HTERT RPE-1 (cell line): ENCODE measurements around the gene VPS16.

Source experiments
- in situ Hi-C: fragments of 300-500 bp; cut with MboI; formaldehyde crosslinking; loops from 4 replicates; pipeline ENCODE4 v1.14.3; 2020; ENCODE audit warnings: low sequenced_read_pairs

Gene VPS16

DNA sequence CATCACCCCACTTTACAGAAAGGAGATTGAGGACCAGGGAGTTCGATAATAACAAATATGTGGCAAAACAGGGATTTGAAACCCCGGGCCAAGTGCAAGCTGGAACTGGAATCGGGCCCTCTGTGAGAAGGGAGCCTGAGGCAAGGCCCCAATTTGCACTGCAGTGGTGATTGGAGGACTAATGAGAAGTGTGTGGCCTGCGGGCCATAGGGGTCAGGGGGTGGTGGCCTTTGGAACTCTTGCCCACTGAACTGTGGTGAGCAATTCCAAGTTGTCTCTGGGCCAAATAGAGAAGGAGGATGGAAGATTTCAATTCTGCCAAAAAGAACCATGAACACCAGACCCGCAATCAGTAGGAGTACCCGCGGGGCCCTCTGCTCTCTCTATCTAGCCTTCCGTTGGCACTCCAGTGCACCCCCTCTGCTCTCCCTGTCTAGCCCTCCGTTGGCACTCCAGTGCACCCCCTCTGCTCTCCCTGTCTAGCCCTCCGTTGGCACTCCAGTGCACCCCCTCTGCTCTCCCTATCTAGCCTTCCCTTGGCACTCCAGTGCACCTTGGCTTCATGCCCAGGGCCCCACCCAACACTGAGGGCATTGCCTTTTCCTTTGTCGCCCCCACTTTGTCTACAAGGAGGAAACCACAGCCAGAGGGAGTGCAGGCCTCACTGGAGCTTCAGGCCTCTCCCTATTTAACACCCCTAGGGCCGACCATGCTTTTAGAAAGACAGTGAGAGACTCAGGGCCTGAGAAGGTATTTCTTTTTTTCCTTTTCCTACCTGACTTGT, 26.7 kb downstream of the VPS16 start:
- in situ Hi-C loops: no loop called here

DNA sequence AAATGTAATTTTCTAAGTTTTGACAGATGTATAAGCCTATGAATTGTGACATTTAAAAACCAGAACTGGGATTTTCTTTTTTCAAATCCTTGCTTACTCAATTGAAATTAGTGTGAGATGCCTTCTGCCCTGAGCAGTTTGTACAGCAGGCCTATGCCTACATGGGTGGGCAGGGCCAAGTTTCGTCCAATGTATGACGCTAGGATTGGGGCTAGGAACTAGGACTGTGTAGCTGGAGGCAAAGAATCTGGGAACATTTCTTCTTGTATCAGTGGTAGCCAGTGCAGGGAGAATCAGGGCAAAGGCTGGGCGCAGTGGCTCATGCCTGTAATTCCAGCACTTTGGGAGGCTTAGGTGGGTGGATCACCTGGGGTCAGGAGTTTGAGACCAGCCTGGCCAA, 28.8 kb downstream of the VPS16 start:
- in situ Hi-C loops: no loop called here

DNA sequence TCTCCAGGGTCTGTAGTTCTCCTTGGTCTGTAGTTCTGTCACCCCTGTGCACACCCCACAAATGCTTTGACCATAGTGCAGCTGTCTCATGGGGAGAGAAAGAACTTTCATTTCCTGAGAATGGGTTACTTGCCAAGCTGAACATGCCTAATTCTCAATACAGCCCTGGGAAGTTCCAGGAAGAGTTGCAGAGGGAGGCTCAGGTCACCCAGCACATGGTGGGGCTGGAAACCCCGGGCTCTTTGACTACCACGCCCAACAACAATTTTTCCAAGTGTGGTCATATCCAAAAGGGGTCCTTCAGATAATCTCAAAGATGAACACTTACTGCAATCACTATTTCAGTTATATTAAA, 30.5 kb downstream of the VPS16 start:
- in situ Hi-C loops: no loop called here

DNA sequence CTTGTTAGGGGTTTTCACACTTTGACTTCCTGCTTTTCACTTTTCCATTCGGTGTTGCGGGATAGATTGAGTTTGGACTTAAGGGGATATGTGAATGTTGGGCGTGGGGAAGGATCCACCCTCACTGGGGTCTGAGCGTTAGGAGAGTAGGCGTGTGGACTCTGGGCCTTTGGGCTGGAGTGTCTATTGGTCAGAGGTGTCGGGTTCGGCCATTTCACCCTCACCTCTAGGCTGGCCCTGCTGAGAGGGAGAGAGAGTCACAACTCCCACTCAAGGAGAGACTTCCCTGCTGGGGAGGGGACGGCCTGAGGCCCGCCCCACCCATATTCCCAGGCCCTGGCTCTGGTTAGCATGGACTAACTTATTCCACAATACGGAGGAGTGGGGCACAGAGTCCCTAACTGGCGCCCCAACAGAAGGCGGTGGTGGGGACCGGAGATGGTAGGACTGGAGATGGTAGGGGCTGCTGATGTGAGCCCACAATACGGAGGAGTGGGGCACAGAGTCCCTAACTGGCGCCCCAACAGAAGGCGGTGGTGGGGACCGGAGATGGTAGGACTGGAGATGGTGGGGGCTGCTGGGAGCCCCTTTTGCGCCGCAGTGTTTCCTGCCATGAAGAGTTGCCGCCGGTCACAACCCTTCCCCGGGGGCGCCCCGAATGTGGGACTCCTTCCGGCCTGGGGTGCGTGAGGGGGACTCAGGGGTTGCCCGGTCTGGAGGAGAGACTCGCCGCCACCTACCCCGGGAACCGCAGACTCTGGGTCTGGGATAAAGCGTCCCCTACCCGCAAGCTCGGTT, 31.3 kb downstream of the VPS16 start:
- in situ Hi-C loops: no loop called here

DNA sequence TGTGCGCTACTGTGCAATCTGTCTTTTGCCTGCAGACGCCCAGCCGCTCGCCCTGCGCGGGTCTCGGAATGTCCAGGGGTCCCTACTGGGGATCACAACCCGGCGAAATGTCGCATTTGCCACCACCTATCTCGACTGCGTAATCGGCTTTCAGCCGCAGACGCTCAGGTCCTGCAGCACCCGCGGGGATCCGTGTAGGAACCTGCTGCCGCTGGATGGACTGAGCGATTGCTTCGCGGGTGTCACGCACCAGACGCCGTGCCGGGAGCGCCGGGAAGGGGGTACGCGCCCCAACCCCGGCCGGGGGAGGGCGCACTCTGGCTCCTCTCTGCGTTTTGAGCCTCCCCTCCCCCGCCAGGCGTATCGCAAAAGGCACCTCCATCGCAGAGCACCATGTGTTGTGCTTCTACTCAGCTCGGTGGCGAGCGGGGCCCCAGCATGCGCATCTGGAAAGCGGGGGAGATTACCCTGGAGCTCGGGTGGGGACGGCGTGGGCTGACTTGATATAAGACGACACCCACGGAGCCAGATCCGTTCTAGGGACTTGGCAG, 32.0 kb downstream of the VPS16 start:
- in situ Hi-C loops: no loop called here

DNA sequence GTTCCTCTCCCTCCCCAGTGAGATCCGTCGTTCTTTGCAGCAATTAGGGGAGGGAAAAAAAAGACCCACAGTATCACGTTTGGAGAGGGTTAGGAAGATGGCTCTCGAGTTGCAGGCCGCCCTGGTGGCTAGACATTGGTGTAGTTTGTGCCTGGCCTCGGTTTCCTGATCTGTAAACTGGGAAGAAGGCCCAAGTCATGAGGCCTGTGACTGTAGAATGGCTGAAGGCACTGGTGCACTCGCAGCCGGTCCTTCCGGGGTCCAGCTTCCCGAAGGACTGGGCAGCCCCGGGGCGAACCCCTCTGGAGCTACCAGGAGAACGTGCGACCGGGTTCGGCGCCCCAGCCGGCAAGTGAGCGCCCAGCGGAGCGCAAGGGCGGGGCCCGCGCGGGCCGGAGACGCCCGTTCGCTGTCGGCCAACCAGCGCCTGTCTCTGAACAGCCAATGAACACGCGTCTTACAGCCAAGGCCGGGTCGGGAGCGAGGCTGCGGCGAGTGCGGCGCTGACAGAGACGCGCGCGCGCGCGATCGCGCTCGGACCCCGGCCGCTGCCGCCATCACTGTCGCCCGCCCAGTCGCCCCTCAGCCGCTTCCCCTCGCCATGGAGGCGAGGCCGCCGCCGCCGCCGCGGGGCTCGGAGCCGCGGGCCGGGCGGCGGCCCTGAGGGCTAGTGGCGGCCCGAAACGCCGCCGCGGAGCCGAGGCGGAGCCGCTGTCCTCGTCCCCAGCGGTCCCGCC, 32.6 kb downstream of the VPS16 start, which contains the start of gene PTPRA:
PTPRA (plus strand) TSS at position 472 of the 737 bp plus-strand sequence. CDS start 90,797 bp downstream, outside the sequence.
- in situ Hi-C loops: no loop called here

DNA sequence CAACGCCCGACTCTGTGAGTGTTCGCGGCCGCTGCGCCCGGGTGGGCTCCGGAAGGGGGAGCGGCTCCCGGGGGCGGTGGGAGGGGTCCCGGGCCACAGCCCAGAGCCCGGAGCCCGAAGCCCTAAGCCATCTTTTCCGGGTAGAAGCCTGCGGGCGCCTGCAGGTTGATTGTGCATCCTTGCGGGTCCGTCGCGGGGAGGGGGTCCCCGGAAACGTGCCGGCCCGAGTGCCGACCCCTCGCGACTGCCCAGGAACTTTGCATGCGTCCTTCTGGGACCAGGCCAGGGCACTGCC, 33.1 kb downstream of the VPS16 start:
- in situ Hi-C loops: no loop called here

DNA sequence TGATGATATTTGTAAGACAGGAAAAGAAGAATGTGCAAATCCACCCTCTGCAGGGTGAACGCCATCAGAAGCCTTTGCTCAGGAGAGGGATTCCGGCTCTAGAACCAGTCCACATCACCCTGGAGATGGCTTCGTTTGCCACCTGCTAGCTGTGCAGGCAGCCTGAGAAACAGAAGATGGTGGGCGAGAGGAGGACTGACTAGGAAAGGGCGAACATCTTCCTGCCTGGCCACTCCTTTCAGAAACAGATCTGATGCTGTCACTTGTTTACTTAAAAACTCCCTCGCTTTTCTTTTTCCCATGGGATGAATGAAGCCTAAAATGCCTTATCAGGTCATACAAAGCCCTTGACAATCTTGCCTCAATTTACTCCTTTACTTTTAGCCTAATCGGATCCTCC, 33.9 kb downstream of the VPS16 start:
- in situ Hi-C loops: no loop called here

DNA sequence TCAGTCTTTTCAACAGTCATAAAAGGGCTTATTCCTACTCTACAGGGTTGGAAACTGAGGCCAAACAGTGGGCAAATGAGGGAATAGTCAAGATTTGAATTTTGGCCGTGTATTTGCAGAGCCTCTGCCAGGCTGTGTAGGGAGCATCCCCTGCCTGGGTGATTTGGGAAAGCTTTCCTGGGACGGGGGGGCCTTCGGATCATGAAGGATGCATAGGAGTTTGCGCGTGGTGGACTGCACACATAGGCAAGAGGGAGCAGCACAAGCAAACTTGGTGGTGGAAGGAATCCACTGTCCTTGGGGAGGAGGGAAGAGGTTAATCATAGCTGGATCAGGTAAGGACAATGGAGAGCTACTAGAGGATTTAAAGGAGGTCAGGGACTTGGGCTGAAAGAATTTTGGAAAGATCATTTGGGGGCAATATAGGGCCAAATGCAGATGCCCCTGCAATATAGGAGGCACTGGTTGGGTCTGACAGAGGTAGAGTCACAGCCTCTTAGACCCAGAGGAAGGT, 35.2 kb downstream of the VPS16 start:
- in situ Hi-C loops: no loop called here

DNA sequence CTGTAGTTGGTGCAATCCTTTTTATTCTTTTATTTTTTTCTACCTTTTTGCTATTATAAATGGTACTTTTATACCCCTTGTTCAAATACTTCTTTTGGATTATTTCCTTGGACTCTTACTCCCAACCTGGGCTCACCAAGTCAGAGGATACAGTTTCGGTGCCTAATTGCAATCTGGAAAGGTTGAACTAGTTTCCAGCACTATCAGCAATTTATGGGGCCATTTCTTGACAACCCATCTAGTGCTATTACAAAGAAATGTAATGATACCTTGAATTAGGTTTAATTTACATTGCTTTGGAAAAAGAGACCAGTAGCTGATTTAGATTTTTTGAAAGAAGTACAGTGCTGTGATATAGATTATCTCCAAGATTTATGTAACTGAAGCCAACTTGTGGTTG, 38.0 kb downstream of the VPS16 start:
- in situ Hi-C loops: no loop called here

DNA sequence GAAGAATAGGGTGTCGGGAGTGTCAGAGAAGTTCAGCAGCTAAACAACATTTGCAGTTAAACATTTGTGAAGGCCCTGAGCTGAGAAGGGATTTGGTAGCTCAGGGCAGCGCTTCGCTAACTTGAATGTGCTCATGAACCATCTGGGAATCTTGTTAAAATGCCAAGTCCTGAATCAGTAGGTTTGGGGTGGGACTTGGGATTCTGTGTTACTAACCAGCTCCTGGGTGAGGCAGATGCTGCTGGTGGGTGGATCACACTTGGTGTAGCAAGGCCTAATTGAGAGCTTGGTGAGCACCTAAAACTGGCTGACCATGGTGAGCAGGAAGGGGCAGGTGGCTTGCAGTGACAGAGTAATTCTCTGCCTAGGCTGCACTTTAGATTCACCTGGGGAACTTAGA, 38.6 kb downstream of the VPS16 start:
- in situ Hi-C loops: no loop called here

DNA sequence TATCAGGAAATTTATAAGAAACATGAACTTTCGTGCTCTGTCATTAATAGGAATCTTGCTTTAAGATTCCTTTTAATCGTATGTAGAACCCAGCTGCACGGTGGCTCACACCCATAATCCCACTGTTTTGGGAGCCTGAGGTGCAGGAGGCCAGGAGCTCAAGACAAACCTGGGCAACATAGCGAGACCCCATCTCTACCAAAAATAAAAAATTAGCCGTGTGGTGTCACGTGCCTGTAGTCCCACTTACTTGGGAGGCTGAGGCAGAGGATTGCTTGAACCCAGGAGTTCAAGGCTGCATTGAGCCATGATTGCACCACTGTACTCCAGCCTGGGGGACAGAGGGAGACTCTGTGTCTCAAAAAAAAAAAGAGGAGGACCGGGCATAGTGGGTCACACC, 40.1 kb downstream of the VPS16 start:
- in situ Hi-C loops: no loop called here

DNA sequence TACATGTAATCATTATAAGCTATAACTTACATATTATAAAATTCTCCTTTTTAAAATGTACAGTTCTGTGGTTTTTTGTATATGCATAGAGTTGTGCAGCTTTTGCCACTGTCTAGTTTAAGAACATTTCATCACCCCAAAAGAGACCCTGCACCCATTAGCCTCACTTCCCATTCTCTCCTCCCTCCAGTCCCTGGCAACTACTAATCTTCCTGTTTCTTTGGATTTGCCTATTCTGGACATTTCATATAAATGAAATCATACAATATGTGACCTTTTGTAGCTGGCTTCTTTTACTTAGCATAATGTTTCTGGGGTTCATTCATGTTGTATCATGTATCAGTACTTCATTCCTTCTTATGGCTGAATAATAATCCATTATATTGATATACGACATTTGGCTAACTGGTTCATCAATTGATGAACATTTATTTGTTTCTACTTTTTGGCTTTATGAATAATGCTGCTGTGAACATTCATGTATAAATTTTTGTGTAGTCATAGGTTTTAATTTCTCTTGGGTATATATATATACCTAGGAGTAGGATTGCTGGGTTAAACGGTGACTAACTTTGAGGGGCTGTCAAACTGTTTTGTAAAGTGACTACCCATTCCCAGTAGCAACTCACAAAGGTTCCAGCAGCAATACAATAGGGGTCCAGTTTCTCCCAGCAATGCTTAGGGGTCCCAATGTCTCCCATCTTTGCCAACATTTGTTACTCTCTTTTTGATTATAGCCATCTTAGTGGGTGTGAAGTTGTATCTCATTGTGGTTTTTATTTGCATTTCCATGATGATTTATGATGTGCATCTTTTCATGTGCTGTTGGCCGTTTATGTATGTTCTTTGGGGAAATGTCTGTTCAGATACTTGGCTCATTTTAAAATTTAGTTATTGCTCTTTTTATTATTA, 43.4 kb downstream of the VPS16 start:
- in situ Hi-C loops: no loop called here

DNA sequence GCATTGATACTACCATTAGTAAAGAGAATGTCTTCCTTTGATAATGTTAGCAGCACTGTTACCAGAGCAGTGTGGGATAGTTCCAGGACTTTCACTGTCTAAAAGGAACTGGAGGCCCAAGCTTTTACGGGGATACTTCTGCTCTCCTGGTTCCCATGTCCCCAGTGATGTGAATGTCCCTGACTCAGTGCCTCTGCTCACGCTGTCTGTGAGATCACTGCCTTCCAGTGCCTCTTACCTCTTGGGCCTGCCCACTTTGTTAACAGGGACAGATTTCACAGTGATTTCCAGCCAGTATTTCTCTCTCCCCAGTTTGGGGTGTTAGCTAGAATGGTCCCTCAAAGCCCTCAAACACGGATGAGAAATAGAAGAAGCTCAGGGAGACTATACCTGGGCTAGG, 47.2 kb downstream of the VPS16 start:
- in situ Hi-C loops: no loop called here

DNA sequence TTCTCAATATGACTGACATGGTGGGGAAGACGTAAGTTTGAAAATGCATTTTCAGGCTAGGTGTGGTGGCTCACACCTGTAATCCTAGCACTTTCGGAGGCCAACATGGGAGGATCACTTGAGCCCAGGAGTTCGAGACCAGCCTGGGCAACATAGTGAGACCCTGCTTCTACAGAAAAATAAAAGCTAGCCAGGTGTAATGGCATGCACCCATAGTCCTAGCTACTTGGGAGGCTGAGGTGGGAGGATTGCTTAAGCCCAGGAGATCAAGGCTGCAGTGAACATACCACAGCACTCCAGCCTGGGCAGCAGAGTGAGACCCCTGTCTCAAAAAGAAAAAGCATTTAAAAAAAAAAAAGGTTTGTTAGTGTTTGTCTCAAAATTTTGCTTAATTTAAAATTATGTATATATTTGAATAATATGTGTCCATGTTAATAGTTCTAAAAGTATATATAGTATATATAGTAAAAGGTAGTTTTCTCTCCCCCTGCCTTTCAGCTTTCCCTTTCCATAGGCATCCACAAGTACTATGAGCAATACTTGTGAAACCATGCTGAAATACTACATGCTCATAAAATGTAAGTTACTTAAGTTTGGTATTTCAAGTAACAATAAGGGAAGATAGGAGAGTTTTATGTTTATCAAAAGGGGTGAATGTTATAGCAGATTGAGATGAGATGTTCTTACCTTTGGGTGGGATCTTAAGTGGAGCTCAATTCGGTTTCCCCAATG, 47.8 kb downstream of the VPS16 start:
- in situ Hi-C loops: no loop called here

DNA sequence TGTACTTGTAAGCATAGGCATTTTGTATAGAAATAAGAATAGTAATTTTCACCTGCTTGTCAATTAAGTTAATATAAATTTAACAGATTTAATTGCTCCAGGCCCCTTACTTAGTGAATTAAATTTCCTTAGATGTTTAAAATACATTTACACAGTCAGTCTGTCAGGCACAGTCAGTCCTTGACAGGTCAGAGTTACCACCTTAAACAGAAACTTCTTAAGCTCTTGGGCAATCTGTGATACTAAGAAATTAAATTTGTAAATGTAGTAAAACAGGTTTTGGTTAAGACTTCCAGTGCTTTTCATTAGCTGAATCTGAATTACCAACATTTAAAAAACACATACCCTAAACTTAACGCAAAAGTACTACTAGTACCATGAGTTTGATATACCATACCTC, 48.7 kb downstream of the VPS16 start:
- in situ Hi-C loops: no loop called here

DNA sequence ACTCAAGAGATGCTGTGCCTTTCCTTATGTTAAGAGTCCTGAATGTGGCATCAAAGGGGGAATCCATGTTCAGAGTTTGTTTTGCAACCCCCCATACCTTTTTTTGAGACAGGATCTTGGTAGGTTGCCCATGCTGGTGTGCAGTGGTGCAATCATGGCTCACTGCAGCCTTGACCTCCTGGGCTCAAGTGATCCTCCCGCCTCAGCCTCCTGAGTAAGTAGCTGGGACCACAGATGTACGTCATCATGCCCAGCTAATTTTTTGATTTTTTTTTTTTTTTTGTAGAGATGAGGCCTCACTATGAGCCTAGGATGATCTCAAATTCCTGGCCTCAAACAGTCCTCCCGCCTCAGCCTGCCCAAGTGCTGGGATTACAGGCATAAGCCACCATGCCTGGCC, 49.3 kb downstream of the VPS16 start:
- in situ Hi-C loops: no loop called here

DNA sequence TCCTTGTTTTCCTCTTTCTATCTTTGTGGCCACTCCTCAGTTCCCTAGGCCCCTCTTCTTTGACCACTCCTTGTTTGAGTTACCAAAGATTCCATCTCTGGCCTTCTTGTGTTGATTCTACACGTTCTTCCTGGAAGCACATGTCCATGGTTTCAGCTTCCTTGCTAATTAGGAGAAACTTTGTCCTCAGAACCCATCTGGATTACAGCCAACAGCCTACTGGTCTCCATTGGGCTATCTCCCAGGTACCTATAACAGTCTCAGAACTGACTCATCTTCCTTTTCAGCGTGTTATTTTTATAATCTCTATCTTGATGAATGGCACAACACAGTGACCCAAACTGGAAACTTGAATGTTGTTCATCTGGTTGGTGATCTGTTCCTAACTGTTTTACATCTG, 50.2 kb downstream of the VPS16 start:
- in situ Hi-C loops: no loop called here

DNA sequence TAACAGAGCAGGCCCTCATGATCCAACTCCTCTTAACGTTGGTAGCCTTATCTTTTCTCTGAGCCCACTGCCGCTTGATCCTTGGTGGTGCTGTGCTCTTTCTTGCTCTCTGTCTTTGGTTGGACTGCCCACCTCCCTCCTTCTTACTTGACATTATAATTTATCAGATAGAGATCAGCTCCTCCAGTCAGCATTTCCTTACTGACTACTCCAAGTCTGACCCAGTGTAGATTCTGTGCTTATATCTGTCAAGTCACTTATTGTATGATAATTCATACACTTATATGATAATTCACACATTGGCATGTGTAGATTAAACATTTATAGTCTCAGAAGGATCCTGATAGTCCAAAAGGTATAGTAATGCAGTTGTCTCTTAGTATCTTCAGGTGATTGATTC, 50.8 kb downstream of the VPS16 start:
- in situ Hi-C loops: no loop called here

DNA sequence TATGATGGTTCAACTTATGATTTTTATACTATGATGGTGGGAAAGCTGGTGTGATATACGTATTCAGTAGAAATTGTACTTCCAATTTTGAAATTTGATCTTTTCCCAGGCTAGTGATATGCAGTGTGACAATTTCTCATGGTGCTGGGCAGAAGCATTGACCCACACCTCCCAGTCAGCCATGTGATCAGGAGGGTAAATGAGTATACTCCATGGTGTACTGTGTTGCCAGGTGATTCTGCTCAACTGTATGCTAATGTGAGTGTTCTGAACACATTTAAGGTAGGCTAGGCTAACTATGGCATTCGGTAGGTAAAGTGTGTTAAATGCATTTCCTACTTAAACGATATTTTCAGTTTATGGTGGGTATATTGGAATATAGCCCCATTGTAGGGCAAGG, 51.8 kb downstream of the VPS16 start:
- in situ Hi-C loops: no loop called here
